Activated naive CD8-positive, alpha-beta T cell treated with anti-CD3 and anti-CD28 coated beads, Interleukin-2, amount 50 U/mL, for 24 hours (primary cell): ENCODE results near the gene FBXW8.

Experiments
- ATAC-seq: fragments of 150-1000 bp; cut with Tn5 transposase; one replicate; pipeline ENCODE4 v1.10.0; 2021
- DNase-seq: peaks from one replicate; pipeline ENCODE4 v3.0.0; 2021
- H3K27ac Mint-ChIP-seq: one replicate; pipeline ENCODE4 v1.8.0; 2021; ENCODE audit warnings: mild to moderate bottlenecking, mixed read lengths
- H3K27me3 Mint-ChIP-seq: one replicate; pipeline ENCODE4 v1.8.0; 2021; ENCODE audit warnings: mixed read lengths
- H3K36me3 Mint-ChIP-seq: one replicate; pipeline ENCODE4 v1.8.0; 2021; ENCODE audit warnings: low read depth, mixed read lengths
- H3K4me1 Mint-ChIP-seq: one replicate; pipeline ENCODE4 v1.8.0; 2021; ENCODE audit warnings: mixed read lengths
- H3K4me3 Mint-ChIP-seq: one replicate; pipeline ENCODE4 v1.8.0; 2021; ENCODE audit warnings: mild to moderate bottlenecking, moderate library complexity, mixed read lengths
- H3K9me3 Mint-ChIP-seq: one replicate; pipeline ENCODE4 v1.8.0; 2021; ENCODE audit warnings: mixed read lengths

The FBXW8 gene

GRCh38 chr12:116927244-116927940, 16.6 kb downstream of the FBXW8 start:
- Mint-ChIP-seq H3K36me3 (peaks cover 34% of the 10 kb centered on the region), H3K9me3 (no peaks in the 10 kb centered on the region), H3K27me3 (no peaks in the 10 kb centered on the region), H3K4me1 (peaks cover 55% of the 10 kb centered on the region), H3K27ac (no peak overlapping the region), H3K4me3 (no peak overlapping the region)
- DNase-seq, result no peak
- no peak for ATAC-seq

GRCh38 chr12:116928504-116928903, 17.8 kb downstream of the FBXW8 start:
- peaks cover 46% of the 10 kb centered on the region for H3K4me1 Mint-ChIP-seq
- no peaks in the 10 kb centered on the region for H3K9me3 Mint-ChIP-seq
- no peak overlapping the region for H3K4me3 Mint-ChIP-seq
- peaks cover 34% of the 10 kb centered on the region for H3K36me3 Mint-ChIP-seq
- no peak overlapping the region for H3K27ac Mint-ChIP-seq
- ATAC-seq (no peak), DNase-seq (no peak)
- H3K27me3 Mint-ChIP-seq, result no peaks in the 10 kb centered on the region

- Mint-ChIP-seq H3K9me3 (no peaks in the 10 kb centered on the region), H3K4me3 (no peak overlapping the region), H3K27ac (no peak overlapping the region), H3K4me1 (peaks cover 33% of the 10 kb centered on the region), H3K27me3 (no peaks in the 10 kb centered on the region), H3K36me3 (peaks cover 36% of the 10 kb centered on the region)
- ATAC-seq (no peak), DNase-seq (no peak)
These were observed 19.1 kb downstream of the FBXW8 start for GRCh38 chr12:116929885-116930284.

- no peak for DNase-seq
These were observed 20.9 kb downstream of the FBXW8 start for GRCh38 chr12:116931665-116932064.

GRCh38 chr12:116933091-116933490, 22.3 kb downstream of the FBXW8 start:
- H3K4me1 Mint-ChIP-seq, result peaks cover 13% of the 10 kb centered on the region
- no peaks in the 10 kb centered on the region for H3K9me3 Mint-ChIP-seq
- peaks cover 35% of the 10 kb centered on the region for H3K36me3 Mint-ChIP-seq
- H3K27ac Mint-ChIP-seq, result no peak overlapping the region
- H3K27me3 Mint-ChIP-seq, result no peaks in the 10 kb centered on the region
- ATAC-seq (no peak), DNase-seq (no peak)
- H3K4me3 Mint-ChIP-seq, result no peak overlapping the region

More at GRCh38 chr12:116931665-116932064, 20.9 kb downstream of the FBXW8 start:
- no peak overlapping the region for H3K27ac Mint-ChIP-seq
- peaks cover 39% of the 10 kb centered on the region for H3K36me3 Mint-ChIP-seq
- no peaks in the 10 kb centered on the region for H3K27me3 Mint-ChIP-seq
- no peak for ATAC-seq
- peaks cover 16% of the 10 kb centered on the region for H3K4me1 Mint-ChIP-seq
- H3K4me3 Mint-ChIP-seq, result no peak overlapping the region
- no peaks in the 10 kb centered on the region for H3K9me3 Mint-ChIP-seq

GRCh38 chr12:116933512-116934246, 22.9 kb downstream of the FBXW8 start:
- H3K4me3 Mint-ChIP-seq, result no peak overlapping the region
- H3K27ac Mint-ChIP-seq, result no peak overlapping the region
- no peaks in the 10 kb centered on the region for H3K9me3 Mint-ChIP-seq
- no peaks in the 10 kb centered on the region for H3K27me3 Mint-ChIP-seq
- H3K4me1 Mint-ChIP-seq, result peaks cover 13% of the 10 kb centered on the region
- H3K36me3 Mint-ChIP-seq, result peaks cover 30% of the 10 kb centered on the region
- DNase-seq (no peak), ATAC-seq (no peak)

- Mint-ChIP-seq H3K4me1 (peaks cover 13% of the 10 kb centered on the region), H3K4me3 (no peak overlapping the region), H3K27me3 (no peaks in the 10 kb centered on the region), H3K36me3 (peaks cover 25% of the 10 kb centered on the region), H3K27ac (no peak overlapping the region), H3K9me3 (no peaks in the 10 kb centered on the region)
- no peak for ATAC-seq
- DNase-seq, result no peak
These were observed 24.4 kb downstream of the FBXW8 start for GRCh38 chr12:116934908-116935705.

GRCh38 chr12:116937640-116938039, 26.9 kb downstream of the FBXW8 start:
- H3K36me3 Mint-ChIP-seq, result peaks cover 24% of the 10 kb centered on the region
- no peak for ATAC-seq

GRCh38 chr12:116939734-116940133, 29.0 kb downstream of the FBXW8 start:
- Mint-ChIP-seq H3K4me1 (peaks cover 3% of the 10 kb centered on the region), H3K27me3 (no peaks in the 10 kb centered on the region), H3K4me3 (no peak overlapping the region), H3K9me3 (peaks cover 12% of the 10 kb centered on the region), H3K27ac (no peak overlapping the region), H3K36me3 (peaks cover 30% of the 10 kb centered on the region)
- DNase-seq, result no peak
- ATAC-seq, result no peak

More at GRCh38 chr12:116937640-116938039, 26.9 kb downstream of the FBXW8 start:
- no peaks in the 10 kb centered on the region for H3K27me3 Mint-ChIP-seq
- H3K9me3 Mint-ChIP-seq, result peaks cover 6% of the 10 kb centered on the region
- peaks cover 3% of the 10 kb centered on the region for H3K4me1 Mint-ChIP-seq
- no peak overlapping the region for H3K4me3 Mint-ChIP-seq
- no peak overlapping the region for H3K27ac Mint-ChIP-seq
- no peak for DNase-seq

GRCh38 chr12:116941188-116941587, 30.4 kb downstream of the FBXW8 start:
- DNase-seq, result no peak
- ATAC-seq, result no peak
- Mint-ChIP-seq H3K4me3 (no peak overlapping the region), H3K9me3 (peaks cover 12% of the 10 kb centered on the region), H3K27me3 (no peaks in the 10 kb centered on the region), H3K36me3 (peaks cover 24% of the 10 kb centered on the region), H3K27ac (no peak overlapping the region), H3K4me1 (peaks cover 3% of the 10 kb centered on the region)

GRCh38 chr12:116943419-116944372, 32.9 kb downstream of the FBXW8 start:
- Mint-ChIP-seq H3K9me3 (peaks cover 12% of the 10 kb centered on the region), H3K27ac (no peak overlapping the region), H3K36me3 (peaks cover 29% of the 10 kb centered on the region), H3K4me3 (no peak overlapping the region), H3K4me1 (no peaks in the 10 kb centered on the region), H3K27me3 (no peaks in the 10 kb centered on the region)
- ATAC-seq, result no peak
- DNase-seq, result no peak

- Mint-ChIP-seq H3K27ac (no peak overlapping the region), H3K9me3 (peaks cover 12% of the 10 kb centered on the region), H3K4me3 (no peak overlapping the region), H3K27me3 (no peaks in the 10 kb centered on the region), H3K36me3 (peaks cover 29% of the 10 kb centered on the region), H3K4me1 (no peaks in the 10 kb centered on the region)
- DNase-seq (no peak), ATAC-seq (no peak)
These were observed 35.3 kb downstream of the FBXW8 start for GRCh38 chr12:116945886-116946550.

- no peak overlapping the region for H3K4me3 Mint-ChIP-seq
- H3K27ac Mint-ChIP-seq, result no peak overlapping the region
- peaks cover 14% of the 10 kb centered on the region for H3K36me3 Mint-ChIP-seq
- peaks cover 1% of the 10 kb centered on the region for H3K9me3 Mint-ChIP-seq
- H3K27me3 Mint-ChIP-seq, result no peaks in the 10 kb centered on the region
- ATAC-seq (no peak), DNase-seq (no peak)
- H3K4me1 Mint-ChIP-seq, result no peaks in the 10 kb centered on the region
These were observed 37.5 kb downstream of the FBXW8 start for GRCh38 chr12:116948298-116948697.
